Panc1 (cell line): Measurements from ENCODE around the gene SUPV3L1.

Experiments used
- POLR2AphosphoS5 ChIP-seq: IDR thresholded peaks from 2 replicates; pipeline ENCODE4 v1.6.1; 2012; ENCODE audit warnings: mild to moderate bottlenecking, low read depth, low read length, moderate library complexity
- TCF7L2 ChIP-seq: IDR thresholded peaks from 2 replicates; pipeline ENCODE4 v1.6.1; 2011; ENCODE audit warnings: mild to moderate bottlenecking, low read depth, low read length, inconsistent platforms
- TF ChIP-seq, protein P1 (sequence below): fragments of 450-650 bp; IDR thresholded peaks from 2 replicates; pipeline ENCODE4 v1.5.1; 2017; ENCODE audit warnings: mild to moderate bottlenecking
- TF ChIP-seq, protein P2 (sequence below), 2 experiments: IDR thresholded peaks; 2 replicates each; pipeline ENCODE4 v1.6.1; 2011 to 2012; ENCODE audit warnings: low read depth in 2 of 2, control low read depth in 1 of 2, low read length in 1 of 2, mild to moderate bottlenecking in 1 of 2, moderate library complexity in 1 of 2; ENCODE audit not compliant: insufficient read depth in 1 of 2

DNA sequence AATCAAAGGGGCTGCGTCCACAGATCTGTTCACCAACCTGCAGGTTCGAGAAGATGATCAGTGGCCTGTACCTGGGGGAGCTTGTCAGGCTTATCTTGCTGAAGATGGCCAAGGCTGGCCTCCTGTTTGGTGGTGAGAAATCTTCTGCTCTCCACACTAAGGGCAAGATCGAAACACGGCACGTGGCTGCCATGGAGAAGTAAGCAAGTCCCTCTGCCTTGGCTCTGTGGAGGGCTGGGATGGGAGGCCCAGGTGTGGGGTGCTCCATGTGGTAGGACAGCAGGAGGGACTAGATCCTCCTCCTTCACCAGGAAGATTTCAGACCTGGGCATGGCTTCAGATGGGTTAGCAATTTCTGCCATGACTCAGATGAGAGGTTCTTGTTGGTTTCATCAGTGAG is 66.0 kb downstream of the SUPV3L1 start:
- TF ChIP-seq POLR2AphosphoS5 (no peak), TCF7L2 (no peak)
- TF ChIP-seq, protein P1, sequence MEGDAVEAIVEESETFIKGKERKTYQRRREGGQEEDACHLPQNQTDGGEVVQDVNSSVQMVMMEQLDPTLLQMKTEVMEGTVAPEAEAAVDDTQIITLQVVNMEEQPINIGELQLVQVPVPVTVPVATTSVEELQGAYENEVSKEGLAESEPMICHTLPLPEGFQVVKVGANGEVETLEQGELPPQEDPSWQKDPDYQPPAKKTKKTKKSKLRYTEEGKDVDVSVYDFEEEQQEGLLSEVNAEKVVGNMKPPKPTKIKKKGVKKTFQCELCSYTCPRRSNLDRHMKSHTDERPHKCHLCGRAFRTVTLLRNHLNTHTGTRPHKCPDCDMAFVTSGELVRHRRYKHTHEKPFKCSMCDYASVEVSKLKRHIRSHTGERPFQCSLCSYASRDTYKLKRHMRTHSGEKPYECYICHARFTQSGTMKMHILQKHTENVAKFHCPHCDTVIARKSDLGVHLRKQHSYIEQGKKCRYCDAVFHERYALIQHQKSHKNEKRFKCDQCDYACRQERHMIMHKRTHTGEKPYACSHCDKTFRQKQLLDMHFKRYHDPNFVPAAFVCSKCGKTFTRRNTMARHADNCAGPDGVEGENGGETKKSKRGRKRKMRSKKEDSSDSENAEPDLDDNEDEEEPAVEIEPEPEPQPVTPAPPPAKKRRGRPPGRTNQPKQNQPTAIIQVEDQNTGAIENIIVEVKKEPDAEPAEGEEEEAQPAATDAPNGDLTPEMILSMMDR, result no peak
- TF ChIP-seq, protein P2, sequence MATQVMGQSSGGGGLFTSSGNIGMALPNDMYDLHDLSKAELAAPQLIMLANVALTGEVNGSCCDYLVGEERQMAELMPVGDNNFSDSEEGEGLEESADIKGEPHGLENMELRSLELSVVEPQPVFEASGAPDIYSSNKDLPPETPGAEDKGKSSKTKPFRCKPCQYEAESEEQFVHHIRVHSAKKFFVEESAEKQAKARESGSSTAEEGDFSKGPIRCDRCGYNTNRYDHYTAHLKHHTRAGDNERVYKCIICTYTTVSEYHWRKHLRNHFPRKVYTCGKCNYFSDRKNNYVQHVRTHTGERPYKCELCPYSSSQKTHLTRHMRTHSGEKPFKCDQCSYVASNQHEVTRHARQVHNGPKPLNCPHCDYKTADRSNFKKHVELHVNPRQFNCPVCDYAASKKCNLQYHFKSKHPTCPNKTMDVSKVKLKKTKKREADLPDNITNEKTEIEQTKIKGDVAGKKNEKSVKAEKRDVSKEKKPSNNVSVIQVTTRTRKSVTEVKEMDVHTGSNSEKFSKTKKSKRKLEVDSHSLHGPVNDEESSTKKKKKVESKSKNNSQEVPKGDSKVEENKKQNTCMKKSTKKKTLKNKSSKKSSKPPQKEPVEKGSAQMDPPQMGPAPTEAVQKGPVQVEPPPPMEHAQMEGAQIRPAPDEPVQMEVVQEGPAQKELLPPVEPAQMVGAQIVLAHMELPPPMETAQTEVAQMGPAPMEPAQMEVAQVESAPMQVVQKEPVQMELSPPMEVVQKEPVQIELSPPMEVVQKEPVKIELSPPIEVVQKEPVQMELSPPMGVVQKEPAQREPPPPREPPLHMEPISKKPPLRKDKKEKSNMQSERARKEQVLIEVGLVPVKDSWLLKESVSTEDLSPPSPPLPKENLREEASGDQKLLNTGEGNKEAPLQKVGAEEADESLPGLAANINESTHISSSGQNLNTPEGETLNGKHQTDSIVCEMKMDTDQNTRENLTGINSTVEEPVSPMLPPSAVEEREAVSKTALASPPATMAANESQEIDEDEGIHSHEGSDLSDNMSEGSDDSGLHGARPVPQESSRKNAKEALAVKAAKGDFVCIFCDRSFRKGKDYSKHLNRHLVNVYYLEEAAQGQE (IDR thresholded peaks at IDR 0.05; ENCODE audit: insufficient read depth in 1 of 2, low read depth in 2 of 2, low read length in 1 of 2), result no peak
